GM23338 (cell line): ENCODE data around the gene SUGCT. TPM values are rescaled to one million over a fixed set of nuclear protein-coding genes. Genes with fewer than 3 reads are reported as not detected.

Experiments
- ATAC-seq: fragments of 200-7000 bp; cut with Tn5 transposase; 3 replicates; pipeline ENCODE4 v1.9.1; 2020
- DNase-seq: peaks from one replicate; pipeline ENCODE4 v3.0.0-alpha.2; 2015; ENCODE audit warnings: low spot score
- H2AFZ ChIP-seq: fragments of 200-600 bp; sonication (generic); 2 replicates; pipeline ENCODE4 v1.8.0; 2016; ENCODE audit warnings: antibody characterized with exemption, mild to moderate bottlenecking, moderate library complexity
- H3F3A ChIP-seq: fragments of 200-600 bp; sonication (generic); replicated peaks from 2 replicates; pipeline ENCODE4 v1.8.0; 2017; ENCODE audit warnings: antibody characterized with exemption, mixed run types, low read depth
- H3K27ac ChIP-seq: fragments of 200-600 bp; sonication (generic); 2 replicates; pipeline ENCODE4 v1.6.1; 2016; ENCODE audit warnings: low read depth
- H3K27me3 ChIP-seq: fragments of 200-600 bp; sonication (generic); 2 replicates; pipeline ENCODE4 v1.8.0; 2016; ENCODE audit warnings: mild to moderate bottlenecking, mixed run types, moderate library complexity; ENCODE audit not compliant: insufficient read depth
- H3K36me3 ChIP-seq: fragments of 200-600 bp; sonication (generic); 2 replicates; pipeline ENCODE4 v1.8.0; 2016; ENCODE audit warnings: mild to moderate bottlenecking; ENCODE audit not compliant: insufficient read depth
- H3K4me1 ChIP-seq: fragments of 200-600 bp; sonication (generic); 2 replicates; pipeline ENCODE4 v1.8.0; 2016; ENCODE audit warnings: mild to moderate bottlenecking, moderate library complexity; ENCODE audit not compliant: insufficient read depth
- H3K4me2 ChIP-seq: fragments of 200-600 bp; sonication (generic); 2 replicates; pipeline ENCODE4 v1.7.1; 2017; ENCODE audit warnings: mixed run types
- H3K4me3 ChIP-seq: fragments of 200-600 bp; sonication (generic); 2 replicates; pipeline ENCODE4 v1.6.1; 2016; ENCODE audit warnings: mixed run types
- H3K79me2 ChIP-seq: fragments of 200-600 bp; sonication (generic); replicated peaks from 2 replicates; pipeline ENCODE4 v1.8.0; 2017; ENCODE audit warnings: mild to moderate bottlenecking; ENCODE audit not compliant: insufficient read depth
- H3K9me2 ChIP-seq: fragments of 200-600 bp; sonication (generic); 2 replicates; pipeline ENCODE4 v1.8.0; 2017; ENCODE audit not compliant: insufficient read depth
- H4K20me1 ChIP-seq: fragments of 200-600 bp; sonication (generic); replicated peaks from 2 replicates; pipeline ENCODE4 v1.8.0; 2017; ENCODE audit warnings: mild to moderate bottlenecking; ENCODE audit not compliant: insufficient read depth
- H3K27ac Mint-ChIP-seq: 2 replicates; pipeline ENCODE4 v1.8.0; 2020; ENCODE audit warnings: inconsistent platforms, mild to moderate bottlenecking, moderate library complexity, mixed read lengths
- H3K27me3 Mint-ChIP-seq: 3 replicates; pipeline ENCODE4 v1.8.0; 2022; ENCODE audit warnings: low read depth, mild to moderate bottlenecking, moderate library complexity, mixed read lengths, inconsistent platforms; ENCODE audit not compliant: insufficient read depth, poor library complexity
- H3K36me3 Mint-ChIP-seq: 3 replicates; pipeline ENCODE4 v1.8.0; 2021; ENCODE audit warnings: low read depth, mild to moderate bottlenecking, inconsistent platforms, moderate library complexity, mixed read lengths
- H3K4me1 Mint-ChIP-seq: 3 replicates; pipeline ENCODE4 v1.8.0; 2020; ENCODE audit warnings: mild to moderate bottlenecking, inconsistent platforms, mixed read lengths
- H3K4me3 Mint-ChIP-seq: 3 replicates; pipeline ENCODE4 v1.8.0; 2021; ENCODE audit warnings: moderate library complexity, mild to moderate bottlenecking, inconsistent platforms, mixed read lengths
- H3K9me3 Mint-ChIP-seq: 3 replicates; pipeline ENCODE4 v1.8.0; 2020; ENCODE audit warnings: moderate library complexity, mild to moderate bottlenecking, inconsistent platforms, mixed read lengths
- CREB1 ChIP-seq: fragments of 250-450 bp; sonication (Bioruptor Pico); IDR thresholded peaks from 2 replicates; pipeline ENCODE4 v1.5.0; 2020; ENCODE audit warnings: low read depth, mild to moderate bottlenecking, moderate library complexity
- CTCF ChIP-seq, 2 experiments: fragments of 200-600 bp in 1 of 2; sonication (generic) in 1 of 2; conservative IDR thresholded peaks; 2 replicates each; pipeline versions ENCODE4 v1.5.1 to v1.6.1; 2016 to 2017; ENCODE audit warnings: antibody characterized with exemption in 2 of 2, low read depth in 2 of 2, mild to moderate bottlenecking in 2 of 2, moderate library complexity in 1 of 2
- ETS1 ChIP-seq: IDR thresholded peaks from 2 replicates; pipeline ENCODE4 v1.6.1; 2016; ENCODE audit warnings: antibody characterized with exemption
- EZH2 ChIP-seq: fragments of 200-600 bp; sonication (generic); IDR thresholded peaks from one replicate; pipeline ENCODE4 v1.8.0; 2017; ENCODE audit warnings: antibody characterized with exemption, mild to moderate bottlenecking, low read depth; ENCODE audit not compliant: unreplicated experiment
- EZH2phosphoT487 ChIP-seq: fragments of 200-600 bp; sonication (generic); IDR thresholded peaks from one replicate; pipeline ENCODE4 v1.8.1; 2018; ENCODE audit warnings: antibody characterized with exemption; ENCODE audit not compliant: unreplicated experiment
- JUNB ChIP-seq: IDR thresholded peaks from one replicate; pipeline ENCODE4 v1.6.1; 2016; ENCODE audit warnings: antibody characterized with exemption; ENCODE audit not compliant: unreplicated experiment
- NANOG ChIP-seq: IDR thresholded peaks from 2 replicates; pipeline ENCODE4 v1.6.1; 2016; ENCODE audit warnings: antibody characterized with exemption, borderline replicate concordance
- POLR2AphosphoS5 ChIP-seq: IDR thresholded peaks from 2 replicates; pipeline ENCODE4 v1.6.1; 2016; ENCODE audit warnings: antibody characterized with exemption, low read depth
- REST ChIP-seq: IDR thresholded peaks from one replicate; pipeline ENCODE4 v1.6.1; 2018; ENCODE audit warnings: antibody characterized with exemption; ENCODE audit not compliant: unreplicated experiment
- STAT1 ChIP-seq: IDR thresholded peaks from one replicate; pipeline ENCODE4 v1.6.1; 2016; ENCODE audit warnings: antibody characterized with exemption; ENCODE audit not compliant: unreplicated experiment
- ZNF114 ChIP-seq: fragments of 250-450 bp; sonication (Bioruptor Pico); IDR thresholded peaks from 2 replicates; pipeline ENCODE4 v1.5.0; 2020; ENCODE audit warnings: mild to moderate bottlenecking, moderate library complexity
- ZNF331 ChIP-seq: fragments of 250-450 bp; sonication (Bioruptor Pico); IDR thresholded peaks from 2 replicates; pipeline ENCODE4 v1.5.0; 2020; ENCODE audit warnings: low read depth, mild to moderate bottlenecking, moderate library complexity
- ZNF462 ChIP-seq: fragments of 250-450 bp; sonication (Bioruptor Pico); IDR thresholded peaks from 2 replicates; pipeline ENCODE4 v1.5.0; 2020; ENCODE audit warnings: mild to moderate bottlenecking, moderate library complexity
- polyA plus RNA-seq: library from polyadenylated mRNA; unstranded; fragments of >200 nt; fragmentation: Nextera tagmentation; extraction: Ambion mirVana; gene quantifications from 2 replicates; pipeline ENCODE4 v1.2.1, GENCODE V29; 2016
- total RNA-seq: library from RNA; depleted of rRNA; stranded (reverse); fragments of >200 nt; shearing (Covaris generic); gene quantifications from 2 replicates; pipeline ENCODE4 v1.2.3, GENCODE V29; 2014

Gene SUGCT
- total and polyA plus RNA-seq, 2 experiments from 2014 or later = 4.2 to 5.6 TPM

GRCh38 chr7:40436710-40437109 lies 301.9 kb downstream of the SUGCT start:
- Histone ChIP-seq H3K4me3 (no peak overlapping the region), H2AFZ (no peak overlapping the region), H3K4me1 (no peaks in the 10 kb centered on the region), H3K36me3 (no peaks in the 10 kb centered on the region), H3K79me2 (no peaks in the 10 kb centered on the region), H3K4me2 (no peak overlapping the region), H3K27me3 (no peaks in the 10 kb centered on the region), H3K27ac (no peak overlapping the region), H4K20me1 (no peaks in the 10 kb centered on the region), H3K9me2 (no peaks in the 10 kb centered on the region), H3F3A (no peaks in the 10 kb centered on the region)
- Mint-ChIP-seq H3K36me3 (peaks cover 8% of the 10 kb centered on the region; the same call in 2 of the 3 replicates), H3K4me1 (no peaks in the 10 kb centered on the region), H3K9me3 (peaks cover 14% of the 10 kb centered on the region; the same call in 2 of the 3 replicates), H3K4me3 (no peak overlapping the region), H3K27me3 (no peaks in the 10 kb centered on the region), H3K27ac (no peak overlapping the region)
- ATAC-seq (no peak), DNase-seq (no peak)
- TF ChIP-seq STAT1 = no peak
- TF ChIP-seq JUNB = no peak
- no peak for TF ChIP-seq EZH2
- TF ChIP-seq EZH2phosphoT487 = no peak
- TF ChIP-seq CREB1 (CRISPR knock-in tag) = no peak
- TF ChIP-seq REST = no peak
- TF ChIP-seq ZNF462 (CRISPR knock-in tag) = no peak
- TF ChIP-seq ZNF114 (CRISPR knock-in tag) = no peak
- TF ChIP-seq POLR2AphosphoS5 = no peak
- TF ChIP-seq CTCF (conservative IDR thresholded peaks at IDR 0.05; ENCODE audit: low read depth in 2 of 2) = no peak
- TF ChIP-seq NANOG = no peak
- no peak for TF ChIP-seq ETS1
- no peak for TF ChIP-seq ZNF331 (CRISPR knock-in tag)
